WI38 (cell line): Measurements from ENCODE around the gene SDC3.

ENCODE experiments used
- H3K4me3 ChIP-seq: 2 replicates; pipeline ENCODE4 v1.5.1; 2011; ENCODE audit warnings: low read depth, mild to moderate bottlenecking, control low read depth, low read length
- CTCF ChIP-seq: IDR thresholded peaks from 2 replicates; pipeline ENCODE4 v1.5.1; 2012; ENCODE audit warnings: low read depth, mild to moderate bottlenecking, control low read depth, low read length

The SDC3 gene

GRCh38 chr1:30898031-30898815, 10.3 kb downstream of the SDC3 start:
- H3K4me3 ChIP-seq = no peak overlapping the region
- no peak for TF ChIP-seq CTCF

GRCh38 chr1:30896905-30897304, 11.7 kb downstream of the SDC3 start:
- TF ChIP-seq CTCF = no peak

GRCh38 chr1:30895944-30896660, 12.5 kb downstream of the SDC3 start:
- H3K4me3 ChIP-seq = no peak overlapping the region
- no peak for TF ChIP-seq CTCF

More at GRCh38 chr1:30896905-30897304, 11.7 kb downstream of the SDC3 start:
- H3K4me3 ChIP-seq = no peak overlapping the region

- no peak for TF ChIP-seq CTCF
- no peak overlapping the region for H3K4me3 ChIP-seq
These were observed 13.1 kb downstream of the SDC3 start for GRCh38 chr1:30895382-30895943.

GRCh38 chr1:30894508-30894973, 14.0 kb downstream of the SDC3 start:
- no peak overlapping the region for H3K4me3 ChIP-seq
- no peak for TF ChIP-seq CTCF

- no peak for TF ChIP-seq CTCF
- no peak overlapping the region for H3K4me3 ChIP-seq
These were observed 14.6 kb downstream of the SDC3 start for GRCh38 chr1:30893776-30894507.
